HG02884 (cell line): ENCODE measurements around the gene PIEZO1.

Experiments
- ATAC-seq: cut with Tn5 transposase; IDR thresholded peaks from one replicate; pipeline ENCODE4 v1.9.1; 2021; ENCODE audit warnings: mild to moderate bottlenecking, moderate library complexity; ENCODE audit not compliant: unreplicated experiment

Gene PIEZO1

GRCh38 chr16:88723507-88723887 is 61.5 kb downstream of the PIEZO1 start:
- no peak for ATAC-seq

GRCh38 chr16:88722784-88723506 is 62.1 kb downstream of the PIEZO1 start:
- no peak for ATAC-seq

- no peak for ATAC-seq
Observed at GRCh38 chr16:88721815-88722755, 62.9 kb downstream of the PIEZO1 start.

- ATAC-seq = no peak
Observed at GRCh38 chr16:88721236-88721635, 63.8 kb downstream of the PIEZO1 start.

GRCh38 chr16:88720396-88720970 is 64.5 kb downstream of the PIEZO1 start:
- no peak for ATAC-seq

- ATAC-seq = no peak
Observed at GRCh38 chr16:88719933-88720296, 65.1 kb downstream of the PIEZO1 start.

- ATAC-seq = no peak
Observed at GRCh38 chr16:88719267-88719932, 65.6 kb downstream of the PIEZO1 start.

GRCh38 chr16:88718178-88718577 is 66.8 kb downstream of the PIEZO1 start:
- no peak for ATAC-seq

- no peak for ATAC-seq
Observed at GRCh38 chr16:88716601-88717001, 68.4 kb downstream of the PIEZO1 start.

- no peak for ATAC-seq
Observed at GRCh38 chr16:88716201-88716600, 68.8 kb downstream of the PIEZO1 start.

- ATAC-seq = no peak
Observed at GRCh38 chr16:88715312-88716190, 69.5 kb downstream of the PIEZO1 start.

GRCh38 chr16:88714420-88715302 is 70.4 kb downstream of the PIEZO1 start:
- ATAC-seq = no peak

- no peak for ATAC-seq
Observed at GRCh38 chr16:88713568-88714419, 71.2 kb downstream of the PIEZO1 start.

- no peak for ATAC-seq
Observed at GRCh38 chr16:88713054-88713453, 72.0 kb downstream of the PIEZO1 start.

GRCh38 chr16:88712362-88712979 is 72.5 kb downstream of the PIEZO1 start:
- ATAC-seq = no peak

GRCh38 chr16:88711750-88712340 is 73.2 kb downstream of the PIEZO1 start:
- ATAC-seq = no peak

GRCh38 chr16:88710556-88710955 is 74.5 kb downstream of the PIEZO1 start:
- ATAC-seq = no peak
